Suprapubic skin (tissue), 4 donors: ENCODE results near the gene RSRC1. TPM values are rescaled to one million over a fixed set of nuclear protein-coding genes. Genes with fewer than 3 reads are reported as not detected.

ENCODE experiments used
- DNase-seq, 2 donors: peaks; one replicate each; pipeline ENCODE4 v3.0.0-alpha.2; 2019; ENCODE audit warnings: low spot score in 2 of 2
- H3K27ac ChIP-seq: fragments of 200-600 bp; sonication (generic); one replicate; pipeline ENCODE4 v1.5.1; 2019
- H3K27me3 ChIP-seq: fragments of 200-600 bp; sonication (generic); one replicate; pipeline ENCODE4 v1.5.1; 2019
- H3K36me3 ChIP-seq: fragments of 200-600 bp; sonication (generic); one replicate; pipeline ENCODE4 v1.5.1; 2019
- H3K4me1 ChIP-seq: fragments of 200-600 bp; sonication (generic); one replicate; pipeline ENCODE4 v1.5.1; 2019
- H3K4me3 ChIP-seq: fragments of 200-600 bp; sonication (generic); one replicate; pipeline ENCODE4 v1.5.1; 2019; ENCODE audit warnings: mild to moderate bottlenecking
- H3K9me3 ChIP-seq: fragments of 200-600 bp; sonication (generic); one replicate; pipeline ENCODE4 v1.5.1; 2019
- CTCF ChIP-seq, 2 donors: fragments of 200-600 bp in 1 of 2; fragments of 450-650 bp in 1 of 2; sonication (generic) in 1 of 2; IDR thresholded peaks; one replicate each; pipeline ENCODE4 v1.5.1; 2016 to 2019; ENCODE audit warnings: antibody characterized with exemption in 2 of 2, mild to moderate bottlenecking in 1 of 2, moderate library complexity in 1 of 2
- EP300 ChIP-seq: sonication (generic); formaldehyde crosslinking; IDR thresholded peaks from one replicate; pipeline ENCODE4 v1.6.1; 2017; ENCODE audit warnings: antibody characterized with exemption
- POLR2A ChIP-seq, 2 donors: fragments of 450-650 bp; IDR thresholded peaks; one replicate each; pipeline ENCODE4 v1.6.1; 2017; ENCODE audit warnings: antibody characterized with exemption in 2 of 2, mild to moderate bottlenecking in 2 of 2, moderate library complexity in 2 of 2
- POLR2AphosphoS5 ChIP-seq, 3 donors: sonication (generic); formaldehyde crosslinking; IDR thresholded peaks; one replicate each; pipeline ENCODE4 v1.6.1; 2017; ENCODE audit warnings: antibody characterized with exemption in 3 of 3
- WGBS: methylation state at CpG from one replicate; pipeline ENCODE4 v1.1.5; 2018; 5-methylcytosine and 5-hydroxymethylcytosine counted together
- total RNA-seq, 4 donors: library from RNA; depleted of rRNA; stranded (reverse); fragments of >200 nt; gene quantifications; one replicate each; pipeline ENCODE4 v1.1.0, GENCODE V29; 2016

Gene RSRC1
- total RNA-seq, 4 donors from 2014 or later = 20.4 to 33.2 (median 30.4) TPM

DNA sequence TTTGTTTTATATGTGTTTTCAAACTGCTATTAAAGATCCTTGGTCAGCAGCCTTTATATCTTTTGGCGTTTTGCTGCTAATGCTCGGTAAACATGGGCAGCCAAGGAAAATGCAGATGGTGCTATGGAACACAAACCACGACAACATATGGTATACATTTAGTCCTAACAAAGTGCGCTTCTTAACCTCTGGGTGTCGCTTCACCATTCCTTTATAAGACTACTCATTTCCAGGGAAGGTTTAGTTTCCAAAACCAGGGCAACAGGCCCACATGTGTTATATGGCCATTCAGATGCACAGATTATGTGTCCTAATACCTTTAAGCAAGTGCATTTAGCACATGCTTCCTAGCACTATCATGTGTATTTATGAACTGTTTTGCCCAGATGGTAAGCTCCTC is 18.4 kb upstream of the RSRC1 start:
- Histone ChIP-seq H3K27me3 (peaks cover 72% of the 10 kb centered on the region), H3K4me3 (no peak overlapping the region), H3K36me3 (no peaks in the 10 kb centered on the region), H3K9me3 (no peaks in the 10 kb centered on the region), H3K4me1 (peaks cover 12% of the 10 kb centered on the region), H3K27ac (no peak overlapping the region)
- DNase-seq = no peak
- 42% methylated on average over 5 of the region's 5 CpGs for WGBS
- TF ChIP-seq POLR2AphosphoS5 (IDR thresholded peaks at IDR 0.05) (no peak), POLR2A (IDR thresholded peaks at IDR 0.05) (no peak), EP300 (no peak), CTCF (IDR thresholded peaks at IDR 0.05) (no peak)

- no peak overlapping the region for H3K4me3 ChIP-seq
- no peak for DNase-seq
- peaks cover 5% of the 10 kb centered on the region for H3K36me3 ChIP-seq
- no peaks in the 10 kb centered on the region for H3K9me3 ChIP-seq
- H3K4me1 ChIP-seq = peaks cover 23% of the 10 kb centered on the region
- H3K27ac ChIP-seq = no peak overlapping the region
- 72% methylated on average over 2 of the region's 2 CpGs for WGBS
- peaks cover 79% of the 10 kb centered on the region for H3K27me3 ChIP-seq
- no peak for TF ChIP-seq EP300
- no peak for TF ChIP-seq CTCF (IDR thresholded peaks at IDR 0.05)
- TF ChIP-seq POLR2AphosphoS5 (IDR thresholded peaks at IDR 0.05) = no peak
- TF ChIP-seq POLR2A (IDR thresholded peaks at IDR 0.05) = no peak
Measured at GRCh38 chr3:158093526-158093925, 16.4 kb upstream of the RSRC1 start.

DNA sequence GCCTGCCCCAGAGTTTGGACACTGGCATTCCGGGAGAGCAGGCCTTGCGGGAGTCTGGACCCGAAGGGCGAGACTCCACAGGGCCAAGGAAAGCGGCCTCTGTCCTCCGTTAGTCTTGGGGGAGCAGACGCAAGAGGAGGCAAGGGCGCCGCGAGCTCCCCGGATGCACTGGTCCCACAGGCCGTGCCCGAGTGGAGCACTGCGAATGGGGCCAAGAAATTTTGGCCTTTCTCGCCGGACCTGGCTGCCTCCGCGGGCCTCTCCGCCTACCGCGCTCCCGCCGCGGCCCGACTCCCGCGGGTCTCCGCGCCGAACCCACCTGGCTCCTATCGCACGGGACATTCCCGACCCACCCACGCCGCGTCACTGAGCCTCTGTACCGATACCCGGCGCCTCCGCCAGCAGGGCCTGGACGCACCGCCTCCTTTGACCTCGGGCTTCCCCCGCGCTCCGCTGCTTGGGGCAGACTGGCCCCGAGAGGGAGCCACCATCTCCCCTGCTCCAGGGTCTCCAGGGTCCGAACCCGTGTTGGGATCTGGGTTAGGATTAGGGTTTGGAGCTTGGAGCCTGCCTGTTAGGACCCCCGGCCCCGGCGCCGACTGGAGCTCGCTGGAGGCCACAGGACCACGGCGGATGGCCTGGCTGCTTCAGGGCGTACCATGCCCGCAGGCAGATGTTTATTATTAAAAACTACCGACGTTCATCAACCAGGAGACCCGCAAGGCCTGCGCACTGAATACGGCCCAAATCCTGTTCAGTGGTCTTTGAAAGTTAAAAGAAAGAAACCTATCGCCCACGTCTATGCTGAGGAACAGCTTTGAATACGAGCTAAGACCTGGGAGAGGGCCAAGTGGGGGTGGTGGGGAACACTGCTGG is 15.4 kb upstream of the RSRC1 start:
- H3K4me3 ChIP-seq = no peak overlapping the region
- TF ChIP-seq EP300 (no peak), POLR2AphosphoS5 (IDR thresholded peaks at IDR 0.05) (no peak), POLR2A (IDR thresholded peaks at IDR 0.05) (no peak)
- H3K9me3 ChIP-seq = no peaks in the 10 kb centered on the region
- H3K27me3 ChIP-seq = peaks cover 80% of the 10 kb centered on the region
- H3K27ac ChIP-seq = no peak overlapping the region
- WGBS = 47% methylated on average over 29 of the region's 66 CpGs
- peaks cover 5% of the 10 kb centered on the region for H3K36me3 ChIP-seq
- H3K4me1 ChIP-seq = peaks cover 23% of the 10 kb centered on the region
- DNase-seq = peak in 1 of 2 donors; percentile 56

DNA sequence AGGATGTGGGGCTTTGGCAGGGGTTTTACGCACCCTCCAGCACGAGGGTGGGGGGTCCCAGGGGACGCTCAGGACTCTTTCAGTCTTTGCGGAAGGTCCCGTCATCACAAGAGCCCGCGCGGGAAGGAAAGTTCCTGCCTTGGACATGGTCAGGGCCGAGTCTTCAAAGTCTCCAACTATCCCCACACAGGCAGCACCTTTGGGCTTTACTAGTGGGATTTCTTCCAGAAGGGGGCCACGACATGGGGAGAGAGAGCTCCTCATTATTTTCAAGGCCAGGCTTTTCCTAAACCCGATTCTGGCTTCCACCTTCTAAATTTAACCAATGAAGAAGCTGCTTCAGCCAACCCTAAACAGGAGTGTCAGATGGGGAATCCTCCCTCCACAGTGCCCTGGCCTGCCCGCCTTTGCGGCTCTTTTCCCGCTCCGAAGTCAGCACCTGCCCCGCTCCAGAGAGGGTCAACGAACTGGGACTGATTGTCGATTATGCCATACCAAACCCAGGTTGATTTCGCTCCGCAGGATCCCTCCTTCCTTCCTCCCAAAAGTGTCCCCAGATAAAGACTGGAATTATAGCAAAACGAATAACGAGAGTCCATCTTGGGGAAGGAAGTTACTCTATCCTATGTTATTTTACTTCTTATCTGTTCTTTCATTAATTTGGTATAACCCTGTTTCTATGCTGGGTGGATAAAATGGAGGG is 14.6 kb upstream of the RSRC1 start:
- DNase-seq = peak in 1 of 2 donors; percentile 49
- Histone ChIP-seq H3K27ac (no peak overlapping the region), H3K36me3 (peaks cover 5% of the 10 kb centered on the region), H3K4me3 (no peak overlapping the region), H3K9me3 (no peaks in the 10 kb centered on the region), H3K4me1 (peaks cover 23% of the 10 kb centered on the region), H3K27me3 (peaks cover 82% of the 10 kb centered on the region)
- TF ChIP-seq POLR2AphosphoS5 (IDR thresholded peaks at IDR 0.05) = no peak
- 27% methylated on average over 22 of the region's 22 CpGs for WGBS

- Histone ChIP-seq H3K36me3 (peaks cover 5% of the 10 kb centered on the region), H3K4me1 (peaks cover 23% of the 10 kb centered on the region), H3K27ac (no peak overlapping the region), H3K4me3 (no peak overlapping the region), H3K27me3 (peaks cover 90% of the 10 kb centered on the region), H3K9me3 (no peaks in the 10 kb centered on the region)
- 32% methylated on average over 20 of the region's 20 CpGs for WGBS
- TF ChIP-seq CTCF (IDR thresholded peaks at IDR 0.05) = no peak
- DNase-seq = no peak
Measured at GRCh38 chr3:158095814-158096704, 13.8 kb upstream of the RSRC1 start.
